Glutamatergic neuron (in vitro differentiated cells): Measurements from ENCODE around the gene CACNA1C. TPM values are rescaled to one million over a fixed set of nuclear protein-coding genes. Genes with fewer than 3 reads are reported as not detected.

Source experiments
- DNase-seq: peaks from one replicate; pipeline ENCODE4 v3.0.0; 2022
- H3K27ac Mint-ChIP-seq: one replicate; pipeline ENCODE4 v1.8.0; 2020; ENCODE audit warnings: mild to moderate bottlenecking, mixed read lengths, inconsistent platforms; ENCODE audit not compliant: unreplicated experiment
- H3K27me3 Mint-ChIP-seq: one replicate; pipeline ENCODE4 v1.8.0; 2020; ENCODE audit warnings: mild to moderate bottlenecking, moderate library complexity, mixed read lengths, inconsistent platforms; ENCODE audit not compliant: unreplicated experiment
- H3K36me3 Mint-ChIP-seq: one replicate; pipeline ENCODE4 v1.8.0; 2020; ENCODE audit warnings: mild to moderate bottlenecking, mixed read lengths, inconsistent platforms; ENCODE audit not compliant: unreplicated experiment
- H3K4me1 Mint-ChIP-seq: one replicate; pipeline ENCODE4 v1.8.0; 2020; ENCODE audit warnings: mild to moderate bottlenecking, low read depth, mixed read lengths, inconsistent platforms; ENCODE audit not compliant: unreplicated experiment
- H3K4me3 Mint-ChIP-seq: one replicate; pipeline ENCODE4 v1.8.0; 2020; ENCODE audit warnings: mild to moderate bottlenecking, mixed read lengths, inconsistent platforms; ENCODE audit not compliant: unreplicated experiment
- H3K9me3 Mint-ChIP-seq: one replicate; pipeline ENCODE4 v1.8.0; 2020; ENCODE audit warnings: mild to moderate bottlenecking, moderate library complexity, mixed read lengths, inconsistent platforms; ENCODE audit not compliant: unreplicated experiment
- CTCF ChIP-seq: fragments of 200-600 bp; sonication (generic); IDR thresholded peaks from one replicate; pipeline ENCODE4 v1.5.0; 2021; ENCODE audit not compliant: partially characterized antibody, unreplicated experiment
- total RNA-seq: library from RNA; stranded (reverse); fragmentation: NEBNext Ultra II Directional; extraction: Animal tissue kit (Norgen Biotek cat#: 25700); gene quantifications from one replicate; pipeline ENCODE4 v1.2.1, GENCODE V29; 2021; ENCODE audit not compliant: unreplicated experiment

The CACNA1C gene
- total RNA-seq, 1 donor from 2014 or later = 11.0 TPM

GRCh38 chr12:2640709-2641108 is 587.9 kb downstream of the CACNA1C start:
- peaks cover 6% of the 10 kb centered on the region for H3K9me3 Mint-ChIP-seq
- H3K27ac Mint-ChIP-seq = peak overlapping the region; percentile 79
- peaks cover 16% of the 10 kb centered on the region for H3K4me1 Mint-ChIP-seq

GRCh38 chr12:2641207-2641606 is 588.4 kb downstream of the CACNA1C start:
- H3K9me3 Mint-ChIP-seq = peaks cover 4% of the 10 kb centered on the region
- no peak overlapping the region for H3K4me3 Mint-ChIP-seq
- peak; percentile 43 for DNase-seq
- H3K4me1 Mint-ChIP-seq = peaks cover 16% of the 10 kb centered on the region
- no peak overlapping the region for H3K27ac Mint-ChIP-seq
- TF ChIP-seq CTCF = peak; percentile 15
- no peaks in the 10 kb centered on the region for H3K36me3 Mint-ChIP-seq
- peaks cover 7% of the 10 kb centered on the region for H3K27me3 Mint-ChIP-seq

More at GRCh38 chr12:2640709-2641108, 587.9 kb downstream of the CACNA1C start:
- no peak for DNase-seq
- no peak for TF ChIP-seq CTCF
- H3K4me3 Mint-ChIP-seq = no peak overlapping the region
- peaks cover 7% of the 10 kb centered on the region for H3K27me3 Mint-ChIP-seq
- H3K36me3 Mint-ChIP-seq = no peaks in the 10 kb centered on the region

- no peak overlapping the region for H3K4me3 Mint-ChIP-seq
- TF ChIP-seq CTCF = no peak
- no peak overlapping the region for H3K27ac Mint-ChIP-seq
- H3K36me3 Mint-ChIP-seq = no peaks in the 10 kb centered on the region
- H3K9me3 Mint-ChIP-seq = peaks cover 4% of the 10 kb centered on the region
- no peak for DNase-seq
- peaks cover 15% of the 10 kb centered on the region for H3K4me1 Mint-ChIP-seq
- H3K27me3 Mint-ChIP-seq = peaks cover 7% of the 10 kb centered on the region
These were observed 589.0 kb downstream of the CACNA1C start for GRCh38 chr12:2641761-2642160.

- Mint-ChIP-seq H3K4me3 (no peak overlapping the region), H3K36me3 (no peaks in the 10 kb centered on the region), H3K9me3 (peaks cover 4% of the 10 kb centered on the region), H3K4me1 (peaks cover 13% of the 10 kb centered on the region), H3K27ac (no peak overlapping the region), H3K27me3 (peaks cover 7% of the 10 kb centered on the region)
- no peak for DNase-seq
- no peak for TF ChIP-seq CTCF
These were observed 589.5 kb downstream of the CACNA1C start for GRCh38 chr12:2642176-2642892.

GRCh38 chr12:2642896-2643425 is 590.2 kb downstream of the CACNA1C start:
- DNase-seq = no peak
- Mint-ChIP-seq H3K27me3 (peaks cover 7% of the 10 kb centered on the region), H3K4me3 (no peak overlapping the region), H3K27ac (no peak overlapping the region), H3K36me3 (no peaks in the 10 kb centered on the region), H3K9me3 (peaks cover 2% of the 10 kb centered on the region), H3K4me1 (peaks cover 13% of the 10 kb centered on the region)
- no peak for TF ChIP-seq CTCF
